ENCODE data around the gene CDC14A. TPM values are rescaled to one million over a fixed set of nuclear protein-coding genes. Genes with fewer than 3 reads are reported as not detected.
"Not testable (repeated sequence)": the region's sequence is repeated elsewhere in the genome, so short reads cannot be mapped to it uniquely, and the experiment has no call there.

The CDC14A gene
- total and polyA plus RNA-seq, 2 donors (not counting 3 experiments of a cell fraction or from before 2014, with no cell fraction given), result 3.4 to 13.9 TPM

- FAIRE-seq (no peak), DNase-seq (ENCODE audit: low read depth, low spot score) (no peak)
- H3K27me3 ChIP-seq (ENCODE audit: control insufficient read depth in 2 of 2, insufficient read depth in 2 of 2, low read length in 2 of 2), result no peaks in the 10 kb centered on the region
- no peak overlapping the region for H3K4me3 ChIP-seq (replicated peaks in 1 of 3; ENCODE audit: insufficient read depth in 1 of 3, low read depth in 1 of 3, low read length in 3 of 3)
- no peak overlapping the region for H3K4me2 ChIP-seq (ENCODE audit: insufficient read depth, low read length)
- no peak overlapping the region for H2AFZ ChIP-seq (ENCODE audit: low read depth, low read length)
- H3K9me1 ChIP-seq (replicated peaks; ENCODE audit: control insufficient read depth, extremely low read depth, insufficient read depth, low read length), result no peaks in the 10 kb centered on the region
- CTCF ChIA-PET, result interaction anchor here (1.3 to 2.4 kb wide), 2 partner anchors 10 to 12 kb away, joined by 3 to 5 read pairs; no protein-coding TSS in a partner anchor
- BruUV-seq (replicated peaks), result no TSS peak
- no peak overlapping the region for H3K9ac ChIP-seq (replicated peaks; ENCODE audit: extremely low read depth, insufficient read depth, low read length)
- H4K20me1 ChIP-seq (replicated peaks; ENCODE audit: control insufficient read depth, extremely low read depth, insufficient read depth, low read length), result no peaks in the 10 kb centered on the region
- POLR2A ChIA-PET, result no interaction called here
- no peaks in the 10 kb centered on the region for H3K79me2 ChIP-seq (ENCODE audit: control insufficient read depth, insufficient read depth, low read length)
- no peaks in the 10 kb centered on the region for H3K36me3 ChIP-seq (ENCODE audit: control insufficient read depth in 2 of 2, extremely low read depth in 1 of 2, insufficient read depth in 2 of 2, low read length in 2 of 2)
- TF ChIP-seq GATA2 (IDR thresholded peaks at IDR 0.05; ENCODE audit: insufficient read depth, insufficient read length, low read depth, low read length), result no peak
- no peak for TF ChIP-seq EZH2 (IDR thresholded peaks at IDR 0.05; ENCODE audit: borderline replicate concordance, low read depth, low read length, severe bottlenecking)
- TF ChIP-seq FOS (IDR thresholded peaks at IDR 0.05; ENCODE audit: borderline replicate concordance, insufficient read depth, low read length), result no peak
- TF ChIP-seq CTCF (IDR thresholded peaks at IDR 0.05; ENCODE audit: extremely low read depth in 1 of 2, insufficient read depth in 1 of 2, low read depth in 1 of 2, low read length in 2 of 2), result no peak
- TF ChIP-seq MYC (IDR thresholded peaks at IDR 0.05; ENCODE audit: low read depth, low read length), result no peak
- no peak for TF ChIP-seq POLR2A (IDR thresholded peaks at IDR 0.05; ENCODE audit: low read depth, low read length)
- no peak for TF ChIP-seq POLR2AphosphoS5 (IDR thresholded peaks at IDR 0.05; ENCODE audit: insufficient read depth, low read depth, low read length)
- TF ChIP-seq JUN (IDR thresholded peaks at IDR 0.05; ENCODE audit: borderline replicate concordance, insufficient read depth, insufficient read length, low read depth), result no peak
- no peak for TF ChIP-seq MAX (IDR thresholded peaks at IDR 0.05; ENCODE audit: insufficient read depth, insufficient read length)
- no peaks in the 10 kb centered on the region for H3K4me1 ChIP-seq (ENCODE audit: control insufficient read depth, extremely low read depth, insufficient read depth, low read length)
- no peak overlapping the region for H3K27ac ChIP-seq (ENCODE audit: insufficient read depth, low read depth, low read length)
- H3K9me3 ChIP-seq (replicated peaks; ENCODE audit: control insufficient read depth, insufficient read depth, low read length), result no peaks in the 10 kb centered on the region
- intact Hi-C loops (cut with micrococcal nuclease), result no loop called here
- dilution Hi-C loops (cut with MboI; ENCODE audit: extremely low pct_ligation_motif_present, low sequenced_read_pairs), result no loop called here
Observed at GRCh38 chr1:100325415-100326324, 26.6 kb upstream of the CDC14A start.

- dilution Hi-C loops (cut with MboI; ENCODE audit: extremely low pct_ligation_motif_present, low sequenced_read_pairs); H3K9ac ChIP-seq (replicated peaks; ENCODE audit: extremely low read depth, insufficient read depth, low read length); FAIRE-seq; H3K9me1 ChIP-seq (replicated peaks; ENCODE audit: control insufficient read depth, extremely low read depth, insufficient read depth, low read length); H4K20me1 ChIP-seq (replicated peaks; ENCODE audit: control insufficient read depth, extremely low read depth, insufficient read depth, low read length); H3K27me3 ChIP-seq (ENCODE audit: control insufficient read depth in 2 of 2, insufficient read depth in 2 of 2, low read length in 2 of 2); H3K27ac ChIP-seq (ENCODE audit: insufficient read depth, low read depth, low read length); H3K4me2 ChIP-seq (ENCODE audit: insufficient read depth, low read length); BruUV-seq (replicated peaks); POLR2A ChIA-PET; H2AFZ ChIP-seq (ENCODE audit: low read depth, low read length); H3K4me1 ChIP-seq (ENCODE audit: control insufficient read depth, extremely low read depth, insufficient read depth, low read length); H3K4me3 ChIP-seq (replicated peaks in 1 of 3; ENCODE audit: insufficient read depth in 1 of 3, low read depth in 1 of 3, low read length in 3 of 3); H3K36me3 ChIP-seq (ENCODE audit: control insufficient read depth in 2 of 2, extremely low read depth in 1 of 2, insufficient read depth in 2 of 2, low read length in 2 of 2); DNase-seq (ENCODE audit: low read depth, low spot score); intact Hi-C loops (cut with micrococcal nuclease); H3K9me3 ChIP-seq (replicated peaks; ENCODE audit: control insufficient read depth, insufficient read depth, low read length); H3K79me2 ChIP-seq (ENCODE audit: control insufficient read depth, insufficient read depth, low read length): not testable (repeated sequence)
- CTCF ChIA-PET, result interaction anchor here (1.3 kb wide), 1 partner anchor 133 kb away, joined by 3 read pairs; no protein-coding TSS in a partner anchor
Observed at GRCh38 chr1:100326325-100326670, 26.0 kb upstream of the CDC14A start.

All from endothelial cell of umbilical vein (primary cell).